HK-2 (cell line): ENCODE results near the gene COX4I1.
"Not testable (repeated sequence)": the region's sequence is repeated elsewhere in the genome, so short reads cannot be mapped to it uniquely, and the experiment has no call there.

Source experiments
- DNase-seq: peaks from one replicate; pipeline ENCODE4 v3.0.0-alpha.2; 2018; ENCODE audit not compliant: unreplicated experiment

Gene COX4I1

GRCh38 chr16:85800321-85800669 is 800 bp downstream of the COX4I1 start:
- DNase-seq = no peak

GRCh38 chr16:85803570-85803969 is 4.1 kb downstream of the COX4I1 start:
- DNase-seq = no peak

- DNase-seq = no peak
Observed at GRCh38 chr16:85805442-85806045, 6.0 kb downstream of the COX4I1 start.

GRCh38 chr16:85806539-85806938 is 7.0 kb downstream of the COX4I1 start:
- DNase-seq = no peak

GRCh38 chr16:85807340-85807739 is 7.8 kb downstream of the COX4I1 start:
- not testable (repeated sequence) for DNase-seq

GRCh38 chr16:85808104-85808503 is 8.6 kb downstream of the COX4I1 start:
- not testable (repeated sequence) for DNase-seq

GRCh38 chr16:85808926-85809325 is 9.4 kb downstream of the COX4I1 start:
- DNase-seq = no peak

- DNase-seq = no peak
Observed at GRCh38 chr16:85809645-85810044, 10.2 kb downstream of the COX4I1 start.

GRCh38 chr16:85810097-85810741 is 10.7 kb downstream of the COX4I1 start:
- DNase-seq = no peak

- DNase-seq = no peak
Observed at GRCh38 chr16:85810742-85811115, 11.2 kb downstream of the COX4I1 start.

GRCh38 chr16:85812031-85812807 is 12.7 kb downstream of the COX4I1 start:
- DNase-seq = no peak

- DNase-seq = no peak
Observed at GRCh38 chr16:85812811-85813700, 13.6 kb downstream of the COX4I1 start.

GRCh38 chr16:85816159-85816558 is 16.7 kb downstream of the COX4I1 start:
- no peak for DNase-seq

GRCh38 chr16:85817195-85817594 is 17.7 kb downstream of the COX4I1 start:
- DNase-seq = not testable (repeated sequence)

GRCh38 chr16:85819245-85819644 is 19.8 kb downstream of the COX4I1 start:
- DNase-seq = peak; percentile 75

GRCh38 chr16:85819771-85820170 is 20.3 kb downstream of the COX4I1 start:
- no peak for DNase-seq

- no peak for DNase-seq
Observed at GRCh38 chr16:85820604-85821372, 21.3 kb downstream of the COX4I1 start.

GRCh38 chr16:85821390-85822135 is 22.1 kb downstream of the COX4I1 start:
- peak; percentile 76 for DNase-seq

GRCh38 chr16:85822145-85822544 is 22.6 kb downstream of the COX4I1 start:
- no peak for DNase-seq

GRCh38 chr16:85823328-85823920 is 23.9 kb downstream of the COX4I1 start:
- DNase-seq = no peak
